DND-41 (cell line): Measurements from ENCODE around the gene CEBPZOS.
"Not testable (repeated sequence)": the region's sequence is repeated elsewhere in the genome, so short reads cannot be mapped to it uniquely, and the experiment has no call there.

Experiments
- ATAC-seq: fragments of 200-7000 bp; cut with Tn5 transposase; 3 replicates; pipeline ENCODE4 v1.9.1; 2021; ENCODE audit warnings: low read depth; ENCODE audit not compliant: insufficient read depth
- DNase-seq: peaks from one replicate; pipeline ENCODE4 v3.0.0-alpha.2; 2020
- H2AFZ ChIP-seq: 2 replicates; pipeline ENCODE4 v1.6.0; 2012; ENCODE audit warnings: low read depth, low read length
- H3K27ac ChIP-seq: 2 replicates; pipeline ENCODE4 v1.5.1; 2012; ENCODE audit warnings: low read length, inconsistent platforms
- H3K27me3 ChIP-seq: fragments of 200-600 bp; sonication (generic); 2 replicates; pipeline ENCODE4 v1.6.0; 2012; ENCODE audit warnings: low read length, mild to moderate bottlenecking, inconsistent platforms; ENCODE audit not compliant: insufficient read depth, poor library complexity
- H3K36me3 ChIP-seq: 2 replicates; pipeline ENCODE4 v1.5.1; 2012; ENCODE audit warnings: low read length, inconsistent platforms; ENCODE audit not compliant: insufficient read depth
- H3K4me1 ChIP-seq: 2 replicates; pipeline ENCODE4 v1.5.1; 2012; ENCODE audit warnings: mild to moderate bottlenecking, low read length; ENCODE audit not compliant: insufficient read depth
- H3K4me2 ChIP-seq: 2 replicates; pipeline ENCODE4 v1.6.0; 2012; ENCODE audit warnings: mild to moderate bottlenecking, moderate library complexity, low read length, inconsistent platforms; ENCODE audit not compliant: insufficient read depth
- H3K4me3 ChIP-seq, 2 experiments: fragments of 200-600 bp in 1 of 2; shearing (Covaris generic) in 1 of 2; 2 replicates each; pipeline ENCODE4 v1.5.1; 2012 to 2016; ENCODE audit warnings: inconsistent platforms in 2 of 2, low read length in 2 of 2, mild to moderate bottlenecking in 2 of 2, low read depth in 1 of 2, moderate library complexity in 1 of 2
- H3K79me2 ChIP-seq: 2 replicates; pipeline ENCODE4 v1.6.0; 2012; ENCODE audit warnings: low read length, inconsistent platforms; ENCODE audit not compliant: insufficient read depth
- H3K9ac ChIP-seq: 2 replicates; pipeline ENCODE4 v1.6.0; 2012; ENCODE audit warnings: low read depth, mild to moderate bottlenecking, inconsistent platforms, low read length, moderate library complexity
- H3K9me3 ChIP-seq: 2 replicates; pipeline ENCODE4 v1.5.1; 2012; ENCODE audit warnings: low read length, moderate library complexity, mild to moderate bottlenecking, inconsistent platforms; ENCODE audit not compliant: insufficient read depth, severe bottlenecking
- H4K20me1 ChIP-seq: 2 replicates; pipeline ENCODE4 v1.6.0; 2012; ENCODE audit warnings: low read length; ENCODE audit not compliant: insufficient read depth
- CTCF ChIP-seq: IDR thresholded peaks from 2 replicates; pipeline ENCODE4 v1.5.1; 2012; ENCODE audit warnings: borderline replicate concordance, low read length, moderate library complexity, mild to moderate bottlenecking; ENCODE audit not compliant: poor library complexity, severe bottlenecking; ENCODE audit errors: extremely low read depth
- EZH2 ChIP-seq: IDR thresholded peaks from 3 replicates; pipeline ENCODE4 v1.6.1; 2012; ENCODE audit warnings: borderline replicate concordance, low read depth, mild to moderate bottlenecking, moderate library complexity, low read length, inconsistent platforms; ENCODE audit not compliant: severe bottlenecking

The CEBPZOS gene

GRCh38 chr2:37205689-37206341 lies 9.5 kb downstream of the CEBPZOS start:
- Histone ChIP-seq H3K9ac (no peak overlapping the region), H3K27ac (no peak overlapping the region), H3K9me3 (peaks cover 6% of the 10 kb centered on the region), H3K4me3 (no peak overlapping the region), H3K36me3 (peaks cover 98% of the 10 kb centered on the region), H3K27me3 (no peaks in the 10 kb centered on the region), H4K20me1 (0 out of 2 replicates have a peak, but pooled peaks cover 4% of the 10 kb centered on the region), H2AFZ (no peak overlapping the region), H3K4me2 (no peak overlapping the region), H3K79me2 (peaks cover 68% of the 10 kb centered on the region), H3K4me1 (peaks cover 5% of the 10 kb centered on the region; the same call in 1 of the 2 replicates)
- TF ChIP-seq EZH2 (no peak), CTCF (no peak)
- DNase-seq (no peak), ATAC-seq (no peak)

GRCh38 chr2:37206760-37207159 lies 10.5 kb downstream of the CEBPZOS start:
- H3K4me1 ChIP-seq, H2AFZ ChIP-seq, H3K27ac ChIP-seq, H3K9ac ChIP-seq, H3K4me3 ChIP-seq, ATAC-seq, DNase-seq, H3K27me3 ChIP-seq, H3K4me2 ChIP-seq, H4K20me1 ChIP-seq, H3K9me3 ChIP-seq: not testable (repeated sequence)
- H3K79me2 ChIP-seq, result peaks cover 65% of the 10 kb centered on the region
- H3K36me3 ChIP-seq, result peaks cover 98% of the 10 kb centered on the region

GRCh38 chr2:37211212-37211611 lies 14.9 kb downstream of the CEBPZOS start:
- no peaks in the 10 kb centered on the region for H3K9me3 ChIP-seq
- DNase-seq, result no peak
- peaks cover 99% of the 10 kb centered on the region for H3K36me3 ChIP-seq
- no peaks in the 10 kb centered on the region for H4K20me1 ChIP-seq
- no peak overlapping the region for H3K4me3 ChIP-seq
- no peaks in the 10 kb centered on the region for H3K4me1 ChIP-seq
- TF ChIP-seq CTCF (no peak), EZH2 (no peak)
- H3K27me3 ChIP-seq, result no peaks in the 10 kb centered on the region
- no peak overlapping the region for H3K9ac ChIP-seq
- H3K79me2 ChIP-seq, result peaks cover 30% of the 10 kb centered on the region
- no peak overlapping the region for H2AFZ ChIP-seq
- no peak overlapping the region for H3K27ac ChIP-seq
- no peak for ATAC-seq
- no peak overlapping the region for H3K4me2 ChIP-seq

- Histone ChIP-seq H4K20me1 (no peaks in the 10 kb centered on the region), H3K27ac (no peak overlapping the region), H3K4me1 (no peaks in the 10 kb centered on the region), H3K4me3 (no peak overlapping the region), H3K4me2 (no peak overlapping the region), H3K9ac (no peak overlapping the region), H2AFZ (no peak overlapping the region), H3K27me3 (no peaks in the 10 kb centered on the region), H3K9me3 (no peaks in the 10 kb centered on the region), H3K79me2 (peaks cover 23% of the 10 kb centered on the region), H3K36me3 (peaks cover 99% of the 10 kb centered on the region)
- no peak for DNase-seq
- TF ChIP-seq CTCF (no peak), EZH2 (no peak)
- ATAC-seq, result no peak
Observed at GRCh38 chr2:37211939-37212338, 15.6 kb downstream of the CEBPZOS start.
